A549 (cell line): ENCODE measurements around the gene DUSP9.

Experiments
- CHD2 ChIP-seq: fragments of 150-350 bp; IDR thresholded peaks from 2 replicates; pipeline ENCODE4 v1.6.1; 2014; ENCODE audit warnings: low read length; ENCODE audit not compliant: partially characterized antibody
- EHF ChIP-seq: fragments of 250-450 bp; sonication (Bioruptor Pico); IDR thresholded peaks from 2 replicates; pipeline ENCODE4 v1.5.0; 2020; ENCODE audit warnings: mild to moderate bottlenecking
- EP300 ChIP-seq, 2 experiments: fragments of >200 bp; sonication (Bioruptor Twin); formaldehyde crosslinking; IDR thresholded peaks; 2 replicates in 1 of 2; 3 replicates in 1 of 2; pipeline ENCODE4 v1.6.1; 2016 to 2017
- MYC ChIP-seq: IDR thresholded peaks from 2 replicates; pipeline ENCODE4 v1.6.1; 2012; ENCODE audit warnings: mild to moderate bottlenecking, inconsistent platforms, low read length, improper control_type of control experiment, borderline replicate concordance
- POLR2A ChIP-seq: IDR thresholded peaks from 2 replicates; pipeline ENCODE4 v1.6.1; 2012; ENCODE audit warnings: mild to moderate bottlenecking, low read length
- RAD21 ChIP-seq, 2 experiments: fragments of >200 bp in 1 of 2; sonication (Bioruptor Twin) in 1 of 2; formaldehyde crosslinking in 1 of 2; IDR thresholded peaks in 1 of 2; conservative IDR thresholded peaks in 1 of 2; 2 replicates in 1 of 2; 3 replicates in 1 of 2; pipeline ENCODE4 v1.6.1; 2012 to 2018; ENCODE audit warnings: inconsistent platforms in 1 of 2
- TF ChIP-seq, protein P1 (sequence below): fragments of >200 bp; sonication (Bioruptor Twin); formaldehyde crosslinking; IDR thresholded peaks from 3 replicates; pipeline ENCODE4 v1.5.1; 2016

DNA sequence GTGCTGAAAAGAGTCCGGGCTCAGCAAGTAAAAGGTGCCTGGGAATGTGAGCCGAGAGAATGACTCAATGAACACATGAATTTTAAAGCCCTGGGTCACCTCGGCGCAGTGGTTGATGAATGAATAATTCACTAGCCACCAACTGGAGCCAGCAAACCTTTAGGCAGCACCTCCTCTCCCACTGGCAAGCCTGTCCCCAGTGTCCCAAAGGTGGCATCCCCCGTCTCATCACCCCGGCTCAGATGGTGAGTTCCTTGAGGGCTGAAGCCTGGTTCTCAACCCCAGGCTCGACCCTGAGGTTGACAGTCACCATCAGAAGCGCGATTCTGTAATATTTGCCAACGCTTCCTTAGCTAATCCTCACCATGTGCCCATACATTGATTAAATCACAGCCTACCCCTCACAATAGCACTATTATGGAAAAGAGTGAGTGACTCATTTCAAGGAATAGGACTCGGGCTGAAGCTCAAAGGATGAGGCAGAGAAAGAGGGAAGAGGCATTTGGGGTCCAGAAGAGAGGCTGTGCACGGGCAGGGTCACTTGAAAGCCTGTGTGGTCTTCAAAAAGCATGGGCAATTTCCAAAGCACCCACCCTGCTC lies 45.4 kb upstream of the DUSP9 start:
- no peak for TF ChIP-seq MYC
- no peak for TF ChIP-seq EHF (CRISPR knock-in tag)
- no peak for TF ChIP-seq RAD21 (conservative IDR thresholded peaks at IDR 0.05 in 1 of 2, IDR thresholded peaks at IDR 0.05 in 1 of 2)
- TF ChIP-seq POLR2A: no peak
- TF ChIP-seq EP300 (IDR thresholded peaks at IDR 0.05): no peak
- TF ChIP-seq, protein P1, sequence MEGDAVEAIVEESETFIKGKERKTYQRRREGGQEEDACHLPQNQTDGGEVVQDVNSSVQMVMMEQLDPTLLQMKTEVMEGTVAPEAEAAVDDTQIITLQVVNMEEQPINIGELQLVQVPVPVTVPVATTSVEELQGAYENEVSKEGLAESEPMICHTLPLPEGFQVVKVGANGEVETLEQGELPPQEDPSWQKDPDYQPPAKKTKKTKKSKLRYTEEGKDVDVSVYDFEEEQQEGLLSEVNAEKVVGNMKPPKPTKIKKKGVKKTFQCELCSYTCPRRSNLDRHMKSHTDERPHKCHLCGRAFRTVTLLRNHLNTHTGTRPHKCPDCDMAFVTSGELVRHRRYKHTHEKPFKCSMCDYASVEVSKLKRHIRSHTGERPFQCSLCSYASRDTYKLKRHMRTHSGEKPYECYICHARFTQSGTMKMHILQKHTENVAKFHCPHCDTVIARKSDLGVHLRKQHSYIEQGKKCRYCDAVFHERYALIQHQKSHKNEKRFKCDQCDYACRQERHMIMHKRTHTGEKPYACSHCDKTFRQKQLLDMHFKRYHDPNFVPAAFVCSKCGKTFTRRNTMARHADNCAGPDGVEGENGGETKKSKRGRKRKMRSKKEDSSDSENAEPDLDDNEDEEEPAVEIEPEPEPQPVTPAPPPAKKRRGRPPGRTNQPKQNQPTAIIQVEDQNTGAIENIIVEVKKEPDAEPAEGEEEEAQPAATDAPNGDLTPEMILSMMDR: no peak
- no peak for TF ChIP-seq CHD2
